GM19324 (cell line): Measurements from ENCODE around the gene FCGR3A.
"Not testable (repeated sequence)": the region's sequence is repeated elsewhere in the genome, so short reads cannot be mapped to it uniquely, and the experiment has no call there.

Experiments used
- ATAC-seq: cut with Tn5 transposase; IDR thresholded peaks from one replicate; pipeline ENCODE4 v1.9.1; 2021; ENCODE audit warnings: mild to moderate bottlenecking, moderate library complexity; ENCODE audit not compliant: unreplicated experiment, low FRiP score

The FCGR3A gene

DNA sequence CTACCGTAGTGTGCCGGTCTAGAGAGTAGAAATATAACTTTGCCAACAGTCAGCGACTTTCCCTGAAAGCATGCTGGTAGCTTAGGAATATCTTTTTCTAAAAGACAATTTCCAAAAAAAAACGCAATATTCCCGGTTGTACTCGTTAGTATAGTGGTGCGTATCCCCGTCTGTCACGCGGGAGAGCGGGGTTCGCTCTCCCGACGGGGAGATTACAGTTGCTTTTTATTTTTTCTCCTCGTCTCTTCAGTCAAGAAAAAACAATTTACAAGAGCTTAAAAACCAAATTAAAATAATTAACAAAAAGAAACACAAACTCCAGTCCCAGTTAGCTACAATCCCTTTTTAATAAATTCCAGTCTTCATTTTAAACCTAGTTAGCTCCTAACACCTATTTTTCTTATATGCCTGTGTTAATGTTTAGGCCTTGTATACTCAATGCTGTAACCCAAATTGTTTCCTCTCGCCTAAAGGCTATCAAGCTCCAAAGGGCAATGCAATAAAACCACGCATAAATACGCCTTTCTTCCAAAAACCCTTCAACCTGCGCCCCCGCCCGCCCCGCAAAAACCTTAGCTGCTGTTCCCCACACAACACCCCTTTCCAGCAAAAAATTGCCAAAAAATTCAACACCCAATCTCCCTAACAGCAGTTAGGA lies 17.5 kb downstream of the FCGR3A start:
- no peak for ATAC-seq

GRCh38 chr1:161530671-161531641 lies 18.7 kb downstream of the FCGR3A start:
- ATAC-seq = peak; percentile 68

- peak; percentile 39 for ATAC-seq
These were observed 19.5 kb downstream of the FCGR3A start for GRCh38 chr1:161530158-161530557.

DNA sequence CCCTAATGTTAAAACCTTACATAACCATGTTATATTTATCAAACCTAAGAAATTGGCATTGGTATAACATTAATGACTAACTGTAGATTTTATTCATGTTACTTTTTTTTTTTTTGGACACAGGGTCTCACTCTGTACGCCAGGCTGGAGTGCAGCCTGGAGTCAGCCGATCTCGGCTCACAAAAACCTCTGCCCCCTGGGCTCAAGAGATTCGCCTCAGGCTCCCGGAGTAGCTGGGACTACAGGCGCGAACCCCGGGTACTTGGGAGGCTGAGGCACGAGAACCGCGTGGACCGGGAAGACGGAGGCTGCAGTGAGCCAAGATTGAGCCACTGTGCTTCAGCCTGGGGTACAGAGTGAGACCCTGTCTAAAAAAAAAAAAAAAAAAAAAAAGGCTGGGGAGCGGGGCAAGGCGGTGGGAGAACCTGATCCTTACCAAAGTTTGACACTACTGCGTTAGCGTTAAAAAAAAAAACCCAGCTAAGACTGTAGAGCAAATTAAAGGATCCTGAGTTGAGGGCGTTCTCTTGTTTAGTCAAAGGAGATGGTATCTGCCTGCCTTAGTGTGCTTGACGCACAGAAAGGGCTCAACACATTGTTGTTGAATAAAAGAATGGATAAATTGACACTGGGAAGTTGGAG lies 20.0 kb downstream of the FCGR3A start:
- ATAC-seq = not testable (repeated sequence)

DNA sequence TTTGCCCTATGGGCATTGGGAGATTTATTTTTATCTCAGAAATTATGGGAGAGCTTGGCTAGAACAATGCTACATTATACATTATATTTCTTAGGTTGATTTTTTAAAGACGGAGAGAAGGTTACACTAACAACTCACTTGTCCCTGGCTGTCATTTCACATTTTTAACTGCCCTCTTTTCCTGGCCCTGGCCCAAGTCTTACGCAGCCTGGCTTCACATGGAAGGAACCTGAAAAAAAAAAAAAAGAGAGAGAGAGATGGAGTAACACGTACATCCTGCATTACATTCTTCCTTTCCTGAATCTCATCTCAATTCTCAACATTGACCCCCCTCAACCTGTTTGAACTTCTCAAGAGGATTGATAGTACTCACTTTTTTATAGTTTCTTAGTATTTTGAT lies 21.1 kb downstream of the FCGR3A start:
- ATAC-seq = not testable (repeated sequence)

- ATAC-seq = not testable (repeated sequence)
These were observed 23.7 kb downstream of the FCGR3A start for GRCh38 chr1:161525918-161526317.

DNA sequence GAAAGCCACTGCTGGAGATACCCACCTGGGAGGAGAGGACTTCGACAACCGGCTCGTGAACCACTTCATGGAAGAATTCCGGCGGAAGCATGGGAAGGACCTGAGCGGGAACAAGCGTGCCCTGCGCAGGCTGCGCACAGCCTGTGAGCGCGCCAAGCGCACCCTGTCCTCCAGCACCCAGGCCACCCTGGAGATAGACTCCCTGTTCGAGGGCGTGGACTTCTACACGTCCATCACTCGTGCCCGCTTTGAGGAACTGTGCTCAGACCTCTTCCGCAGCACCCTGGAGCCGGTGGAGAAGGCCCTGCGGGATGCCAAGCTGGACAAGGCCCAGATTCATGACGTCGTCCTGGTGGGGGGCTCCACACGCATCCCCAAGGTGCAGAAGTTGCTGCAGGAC lies 24.3 kb downstream of the FCGR3A start:
- ATAC-seq = not testable (repeated sequence)

DNA sequence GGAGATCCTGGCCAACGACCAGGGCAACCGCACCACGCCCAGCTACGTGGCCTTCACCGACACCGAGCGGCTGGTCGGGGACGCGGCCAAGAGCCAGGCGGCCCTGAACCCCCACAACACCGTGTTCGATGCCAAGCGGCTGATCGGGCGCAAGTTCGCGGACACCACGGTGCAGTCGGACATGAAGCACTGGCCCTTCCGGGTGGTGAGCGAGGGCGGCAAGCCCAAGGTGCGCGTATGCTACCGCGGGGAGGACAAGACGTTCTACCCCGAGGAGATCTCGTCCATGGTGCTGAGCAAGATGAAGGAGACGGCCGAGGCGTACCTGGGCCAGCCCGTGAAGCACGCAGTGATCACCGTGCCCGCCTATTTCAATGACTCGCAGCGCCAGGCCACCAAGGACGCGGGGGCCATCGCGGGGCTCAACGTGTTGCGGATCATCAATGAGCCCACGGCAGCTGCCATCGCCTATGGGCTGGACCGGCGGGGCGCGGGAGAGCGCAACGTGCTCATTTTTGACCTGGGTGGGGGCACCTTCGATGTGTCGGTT lies 24.8 kb downstream of the FCGR3A start:
- not testable (repeated sequence) for ATAC-seq

DNA sequence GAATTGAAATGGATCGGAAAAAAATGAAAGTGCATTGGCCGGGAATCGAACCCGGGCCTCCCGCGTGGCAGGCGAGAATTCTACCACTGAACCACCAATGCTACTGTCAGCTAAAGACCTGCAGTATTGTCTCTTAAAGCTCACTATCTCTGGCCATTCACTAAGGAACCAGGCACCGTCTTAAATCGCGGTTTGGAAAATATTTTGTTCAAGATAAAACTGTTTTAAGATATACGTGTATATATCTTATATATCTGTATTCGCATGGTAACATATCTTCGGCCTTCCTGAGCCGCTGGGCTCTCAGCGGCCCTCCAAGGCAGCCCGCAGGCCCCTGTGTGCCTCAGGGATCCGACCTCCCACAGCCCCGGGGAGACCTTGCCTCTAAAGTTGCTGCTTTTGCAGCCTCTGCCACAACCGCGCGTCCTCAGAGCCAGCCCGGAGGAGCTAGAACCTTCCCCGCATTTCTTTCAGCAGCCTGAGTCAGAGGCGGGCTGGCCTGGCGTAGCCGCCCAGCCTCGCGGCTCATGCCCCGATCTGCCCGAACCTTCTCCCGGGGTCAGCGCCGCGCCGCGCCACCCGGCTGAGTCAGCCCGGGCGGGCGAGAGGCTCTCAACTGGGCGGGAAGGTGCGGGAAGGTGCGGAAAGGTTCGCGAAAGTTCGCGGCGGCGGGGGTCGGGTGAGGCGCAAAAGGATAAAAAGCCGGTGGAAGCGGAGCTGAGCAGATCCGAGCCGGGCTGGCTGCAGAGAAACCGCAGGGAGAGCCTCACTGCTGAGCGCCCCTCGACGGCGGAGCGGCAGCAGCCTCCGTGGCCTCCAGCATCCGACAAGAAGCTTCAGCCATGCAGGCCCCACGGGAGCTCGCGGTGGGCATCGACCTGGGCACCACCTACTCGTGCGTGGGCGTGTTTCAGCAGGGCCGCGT lies 25.5 kb downstream of the FCGR3A start, which contains the start of gene HSPA6:
Gene HSPA6, plus strand, starts transcription at position 724 of the 925 bp plus-strand sequence. Its CDS starts 119 bp downstream, at position 843.
- ATAC-seq = peak; percentile 51

DNA sequence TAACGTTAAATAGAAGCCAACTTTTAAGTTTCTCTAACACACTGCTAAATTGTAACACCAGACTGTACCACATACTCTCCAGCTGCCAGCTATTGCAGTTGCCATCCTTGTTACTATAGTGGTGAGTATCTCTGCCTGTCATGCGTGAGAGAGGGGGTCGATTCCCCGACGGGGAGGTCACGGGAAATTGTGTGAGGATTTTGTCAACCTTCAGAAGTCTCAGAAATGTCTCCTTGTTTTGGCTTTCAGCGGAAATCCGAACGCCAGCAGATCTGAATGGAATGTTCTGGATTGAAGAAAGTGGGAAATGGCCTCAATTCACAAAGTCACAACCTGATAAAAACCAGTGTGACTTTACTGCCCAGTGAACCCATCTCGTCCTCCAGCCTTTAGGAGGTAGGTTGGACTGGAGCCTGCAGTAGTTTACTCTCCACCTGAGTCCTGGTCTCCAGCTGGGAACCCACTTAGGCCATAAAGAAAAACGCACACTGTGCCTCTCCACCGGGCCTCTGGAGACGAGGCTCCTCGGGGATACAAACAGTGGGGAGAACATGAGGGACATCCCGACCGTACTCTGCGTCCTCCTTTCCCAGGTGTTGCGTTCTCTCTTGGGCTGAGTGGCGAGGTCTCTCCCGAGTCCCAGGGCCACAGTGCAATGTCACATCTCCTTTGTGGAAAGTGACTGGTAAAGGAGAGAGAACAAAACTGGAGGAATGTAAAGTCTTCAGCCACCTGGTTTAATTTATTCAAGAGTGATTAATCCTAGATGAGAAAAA lies 26.4 kb downstream of the FCGR3A start:
- ATAC-seq = not testable (repeated sequence)

DNA sequence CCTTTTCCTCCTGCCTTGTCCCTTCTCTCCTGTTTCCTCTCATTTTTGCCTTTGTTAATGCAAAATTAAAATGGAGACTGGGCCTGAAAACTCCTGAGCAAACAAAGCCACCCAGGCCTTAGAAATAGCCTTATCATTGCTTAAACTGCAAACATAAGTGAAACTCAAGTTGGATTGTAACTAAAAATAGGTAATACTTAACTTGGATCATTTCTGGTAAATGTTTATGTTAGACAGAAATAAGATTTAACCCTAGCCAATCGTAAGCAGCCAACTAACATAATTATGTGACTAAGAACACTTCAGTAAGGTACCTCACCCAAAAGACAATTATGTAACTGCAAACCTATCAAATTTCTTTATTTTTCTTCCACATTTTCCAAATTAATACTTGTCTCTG lies 35.7 kb downstream of the FCGR3A start:
- not testable (repeated sequence) for ATAC-seq

DNA sequence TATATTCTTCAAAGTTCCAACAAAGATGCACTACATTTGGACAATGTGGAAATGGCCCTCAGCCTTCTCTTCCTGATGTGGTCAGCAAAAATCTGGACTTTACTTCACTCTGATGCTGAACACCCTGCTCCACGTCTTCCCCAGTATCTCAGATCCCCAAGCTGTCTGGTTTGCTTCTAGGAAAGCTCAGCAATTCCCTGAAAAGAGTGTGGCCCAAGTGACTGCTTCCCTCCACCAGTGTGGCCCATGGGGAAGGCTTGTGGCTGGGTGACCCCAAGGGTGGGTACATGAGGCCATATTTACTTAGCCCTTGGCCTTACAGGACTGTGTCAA lies 36.2 kb downstream of the FCGR3A start:
- not testable (repeated sequence) for ATAC-seq

DNA sequence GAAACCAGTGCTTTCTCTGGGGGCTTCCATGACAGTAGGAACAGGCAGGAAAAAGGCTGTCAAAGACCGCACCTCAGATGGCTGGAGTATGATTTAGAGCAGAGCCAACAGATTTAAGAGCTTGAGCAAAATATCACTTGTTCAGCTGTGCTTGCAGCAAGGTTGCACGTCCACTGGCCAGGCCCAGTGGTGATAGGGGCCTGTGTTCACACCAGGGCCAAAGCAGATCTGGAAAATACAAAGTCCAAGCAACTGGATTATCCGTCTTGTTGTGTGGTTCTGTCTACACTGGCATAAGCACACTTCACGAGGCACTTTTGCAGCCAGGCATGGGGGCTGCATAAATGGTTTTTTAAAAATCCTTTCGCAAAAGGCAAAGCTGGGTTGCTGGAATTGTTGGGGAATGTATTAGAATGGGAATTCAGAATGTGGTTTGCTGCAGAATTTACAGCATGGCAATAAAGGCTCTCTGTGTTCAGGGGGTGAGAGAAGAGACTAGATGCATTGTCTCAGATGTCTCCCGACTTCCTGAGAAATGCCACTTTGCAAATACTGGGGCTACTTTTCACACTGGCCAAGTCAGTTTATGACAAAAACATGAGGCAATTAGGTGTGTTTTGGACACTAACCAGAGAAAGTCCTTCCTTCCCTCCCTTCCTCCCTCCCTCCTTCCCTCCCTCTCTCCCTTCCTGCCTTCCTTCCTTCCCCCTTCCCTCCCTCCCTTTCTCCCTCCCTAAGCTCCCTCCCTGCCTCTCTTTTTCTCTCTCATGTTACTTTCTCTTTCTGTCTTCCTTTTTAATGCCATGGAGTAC lies 36.8 kb downstream of the FCGR3A start:
- ATAC-seq = not testable (repeated sequence)

DNA sequence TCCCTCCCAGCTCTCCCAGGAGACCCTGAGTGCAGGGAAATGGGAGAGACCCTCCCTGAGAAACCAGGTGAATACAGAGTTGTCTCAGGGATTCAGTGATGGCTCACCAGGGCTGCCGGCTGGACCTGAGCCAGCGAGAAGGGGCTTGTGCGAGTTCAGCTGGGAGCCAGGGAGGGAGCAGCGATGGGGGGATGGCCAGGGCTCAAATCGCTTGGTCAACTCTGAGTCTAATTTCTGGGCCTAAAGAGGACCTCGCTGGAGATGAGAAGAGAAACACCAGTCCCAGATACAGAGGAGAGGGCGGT lies 37.9 kb downstream of the FCGR3A start:
- ATAC-seq = no peak

DNA sequence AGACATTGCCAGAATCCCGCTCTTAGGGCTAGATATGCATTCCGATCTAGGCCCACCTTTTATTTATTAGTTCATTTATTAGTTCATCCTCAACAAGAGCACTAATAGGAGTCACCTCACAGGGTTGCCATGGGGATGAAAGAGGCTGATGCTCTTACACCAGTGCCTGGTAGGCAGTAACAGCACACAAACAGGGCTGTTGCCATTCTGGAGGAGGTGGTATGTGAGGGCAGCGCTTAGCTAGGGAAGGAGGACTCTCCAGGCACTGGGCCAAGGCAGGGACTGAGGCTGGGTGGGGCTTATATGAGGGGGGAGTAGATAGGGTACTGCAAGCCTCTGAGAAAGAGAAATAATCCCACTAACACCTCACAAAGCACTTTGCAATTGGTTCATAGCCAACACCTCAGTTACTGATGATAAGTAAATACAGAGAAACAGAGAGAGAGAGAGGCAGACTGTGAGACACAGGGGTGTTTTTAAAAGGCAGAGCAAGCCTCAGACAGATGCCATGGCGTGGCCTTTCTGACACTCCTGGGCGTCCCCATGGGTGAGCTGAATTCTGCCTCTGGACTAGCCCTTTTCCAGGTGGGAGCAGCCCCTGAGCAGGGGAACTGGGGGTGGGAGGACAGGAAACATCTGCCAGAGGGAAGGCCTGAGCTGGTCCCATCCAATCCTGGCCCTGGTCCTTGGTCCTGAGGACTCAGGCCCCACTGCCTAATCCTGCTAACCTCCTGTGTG lies 38.4 kb downstream of the FCGR3A start:
- ATAC-seq = no peak

DNA sequence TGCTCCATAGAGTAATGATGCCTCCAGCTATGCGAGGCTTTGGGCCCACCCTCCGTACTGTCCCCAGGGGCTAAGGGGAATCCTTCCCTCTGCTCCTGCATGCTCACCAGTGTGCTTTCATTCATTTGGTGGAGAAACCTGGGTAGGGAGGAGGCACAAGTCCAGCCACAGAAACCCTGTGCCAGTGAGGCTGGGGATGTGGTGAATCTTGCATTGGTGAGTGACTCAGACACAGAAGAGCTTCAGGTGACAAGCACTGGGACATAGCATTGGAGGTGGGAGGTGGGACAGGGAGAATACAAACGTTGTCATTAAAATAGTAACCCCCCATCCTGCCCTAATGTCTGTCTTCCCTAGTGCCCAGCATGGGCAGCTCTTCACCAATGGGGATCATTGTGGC lies 39.1 kb downstream of the FCGR3A start:
- no peak for ATAC-seq

GRCh38 chr1:161506336-161507223 lies 43.0 kb downstream of the FCGR3A start:
- ATAC-seq = no peak
